Measurements from ENCODE around the gene DENND4A.
"Not testable (repeated sequence)": the region's sequence is repeated elsewhere in the genome, so short reads cannot be mapped to it uniquely, and the experiment has no call there.

Gene DENND4A

DNA sequence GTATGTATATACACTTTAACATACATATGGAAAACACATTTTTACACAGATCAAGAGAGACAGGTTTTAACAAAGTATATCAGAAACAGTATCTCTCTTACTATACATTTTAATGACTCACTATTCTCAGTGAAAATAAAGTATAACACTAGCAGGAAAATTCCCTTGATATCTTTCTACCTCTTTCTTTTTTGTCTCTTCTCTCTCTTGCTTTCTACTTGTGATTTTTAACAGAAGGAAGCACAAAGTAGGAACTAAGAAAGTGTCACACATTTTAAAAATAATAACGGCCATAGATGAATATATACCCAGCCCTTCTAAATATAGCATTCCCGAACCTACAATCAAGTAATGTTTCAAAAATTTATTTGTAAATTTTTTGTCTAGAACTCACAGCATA, 4.8 kb downstream of the DENND4A start:
- no peak for DNase-seq

DNA sequence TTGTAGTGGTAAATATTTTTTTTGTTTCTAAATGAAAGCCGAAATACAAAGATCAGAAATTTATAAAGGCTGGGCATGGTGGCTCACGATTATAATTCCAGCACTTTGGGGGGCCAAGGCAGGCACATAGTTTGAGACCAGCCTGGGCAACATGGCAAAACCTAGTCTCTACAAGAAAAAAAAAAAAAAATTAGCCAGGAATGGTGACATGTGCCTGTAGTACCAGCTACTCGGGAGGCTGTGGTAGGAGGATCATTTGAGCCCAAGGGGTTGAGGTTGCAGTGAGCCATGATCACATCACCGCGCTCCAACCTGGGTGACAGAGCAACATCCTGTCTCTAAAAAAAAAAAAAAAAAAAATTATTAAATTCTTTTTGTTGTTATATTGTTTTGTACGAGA, 6.9 kb downstream of the DENND4A start:
- no peak for DNase-seq

- DNase-seq: no peak
Observed at GRCh38 chr15:65783872-65784271, 8.2 kb downstream of the DENND4A start.

DNA sequence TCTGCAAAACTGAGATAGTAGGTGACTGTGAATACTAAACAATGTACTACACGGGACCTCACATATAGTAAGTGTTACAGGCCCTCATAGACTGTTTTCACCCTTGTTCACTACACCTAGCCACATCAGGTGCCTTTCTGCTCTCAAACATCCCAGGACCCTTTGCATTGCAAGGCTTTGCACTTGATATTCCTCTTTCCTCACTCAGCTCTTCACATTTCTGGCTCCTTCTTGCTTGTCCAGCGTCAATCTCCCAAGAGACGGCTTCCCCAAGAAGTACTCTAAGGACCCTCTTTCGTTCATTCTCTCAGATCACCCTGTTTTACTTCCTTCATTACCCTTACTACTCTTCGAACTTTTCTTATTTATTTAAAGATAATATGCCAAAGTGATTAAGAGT, 10.0 kb downstream of the DENND4A start:
- DNase-seq: no peak

- not testable (repeated sequence) for DNase-seq
Observed at GRCh38 chr15:65778701-65779100, 13.4 kb downstream of the DENND4A start.

DNA sequence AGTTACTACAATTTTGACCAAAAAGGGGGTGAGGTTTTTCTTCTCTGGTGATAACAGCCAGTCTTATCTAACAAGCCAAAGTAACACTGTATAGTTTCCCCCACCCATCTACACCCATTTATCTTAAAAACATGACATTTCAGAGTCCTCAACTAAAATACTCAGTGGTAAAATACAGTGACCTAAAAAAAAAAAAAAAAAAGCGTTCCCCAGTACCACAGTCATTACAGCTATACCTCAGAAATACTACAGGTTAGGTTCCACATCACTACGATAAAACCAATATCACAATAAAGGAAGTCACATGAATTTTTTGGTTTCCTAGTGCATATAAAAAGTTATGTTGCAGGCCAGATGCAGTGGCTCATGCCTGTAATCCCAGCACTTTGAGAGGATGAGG, 13.8 kb downstream of the DENND4A start:
- no peak for DNase-seq

GRCh38 chr15:65777843-65778242, 14.2 kb downstream of the DENND4A start:
- no peak for DNase-seq

GRCh38 chr15:65777053-65777452, 15.0 kb downstream of the DENND4A start:
- DNase-seq: no peak

DNA sequence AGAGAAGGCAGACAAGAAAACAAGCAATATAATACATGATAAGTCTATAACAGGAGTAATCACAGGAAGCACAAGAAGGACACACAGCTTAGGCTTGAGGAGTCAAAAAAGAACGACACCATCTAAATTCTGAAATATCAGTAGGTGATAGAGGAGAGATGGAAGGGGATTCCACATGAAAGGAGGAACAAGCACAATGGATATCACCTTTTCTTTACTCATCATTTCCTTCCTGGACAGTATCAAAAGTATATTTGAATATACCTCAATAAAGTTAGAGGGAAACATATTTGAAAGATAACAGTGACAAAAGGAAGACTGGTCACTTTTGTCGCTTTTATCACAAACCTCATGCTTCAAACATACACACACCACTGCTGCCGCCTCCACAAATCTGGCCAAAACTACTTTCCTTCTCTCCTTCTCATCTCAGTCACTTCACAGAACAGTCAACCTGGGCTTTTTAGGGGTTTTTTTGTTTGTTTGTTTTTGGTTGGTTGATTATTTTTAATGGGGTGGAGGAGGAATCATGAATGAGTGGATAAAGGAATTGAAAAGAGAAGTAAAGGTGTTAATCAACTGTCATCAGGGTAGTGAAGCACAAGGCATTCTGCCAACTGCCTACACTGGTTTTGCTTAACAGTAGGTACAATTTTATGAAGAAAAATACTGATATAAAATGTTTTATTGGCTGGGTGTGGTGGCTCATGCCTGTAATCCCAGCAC, 18.5 kb downstream of the DENND4A start:
- DNase-seq: no peak

GRCh38 chr15:65772930-65773329, 19.2 kb downstream of the DENND4A start:
- DNase-seq: no peak

GRCh38 chr15:65771870-65772269, 20.2 kb downstream of the DENND4A start:
- DNase-seq: no peak

DNA sequence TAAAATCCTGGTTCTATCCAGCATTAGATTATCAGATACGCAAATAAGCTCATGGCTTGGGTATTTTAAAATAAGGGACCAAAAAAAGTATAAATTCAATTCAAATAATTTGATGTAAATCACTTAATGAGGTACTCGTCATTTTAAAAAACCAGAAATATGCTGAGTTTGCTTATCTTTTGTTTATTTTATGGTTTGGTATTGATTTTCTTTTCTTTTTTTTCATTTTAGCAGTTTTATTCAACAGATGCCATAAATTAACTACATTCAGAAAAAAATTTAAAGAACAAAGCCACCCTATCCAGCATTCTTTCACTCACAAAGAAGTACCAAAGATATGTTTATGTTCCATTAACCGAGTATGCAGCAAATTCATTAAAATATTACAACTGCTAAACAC, 22.6 kb downstream of the DENND4A start:
- no peak for DNase-seq

GRCh38 chr15:65767895-65768294, 24.2 kb downstream of the DENND4A start:
- DNase-seq: no peak

DNA sequence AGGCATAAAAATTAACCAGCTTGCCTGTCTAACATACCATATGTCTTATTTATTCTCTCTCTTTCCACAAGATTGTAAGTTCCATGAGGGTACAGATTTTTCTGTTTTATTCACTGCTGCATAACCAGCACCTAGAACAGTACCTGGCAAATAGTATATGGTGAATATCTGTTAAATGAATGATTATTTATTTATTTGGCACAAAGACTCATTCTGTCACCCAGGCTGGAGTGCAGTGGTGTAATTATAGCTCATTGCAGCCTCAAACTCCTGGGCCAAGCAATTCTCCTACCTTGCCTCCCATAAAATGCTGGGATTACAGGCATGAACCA, 24.9 kb downstream of the DENND4A start:
- no peak for DNase-seq

DNA sequence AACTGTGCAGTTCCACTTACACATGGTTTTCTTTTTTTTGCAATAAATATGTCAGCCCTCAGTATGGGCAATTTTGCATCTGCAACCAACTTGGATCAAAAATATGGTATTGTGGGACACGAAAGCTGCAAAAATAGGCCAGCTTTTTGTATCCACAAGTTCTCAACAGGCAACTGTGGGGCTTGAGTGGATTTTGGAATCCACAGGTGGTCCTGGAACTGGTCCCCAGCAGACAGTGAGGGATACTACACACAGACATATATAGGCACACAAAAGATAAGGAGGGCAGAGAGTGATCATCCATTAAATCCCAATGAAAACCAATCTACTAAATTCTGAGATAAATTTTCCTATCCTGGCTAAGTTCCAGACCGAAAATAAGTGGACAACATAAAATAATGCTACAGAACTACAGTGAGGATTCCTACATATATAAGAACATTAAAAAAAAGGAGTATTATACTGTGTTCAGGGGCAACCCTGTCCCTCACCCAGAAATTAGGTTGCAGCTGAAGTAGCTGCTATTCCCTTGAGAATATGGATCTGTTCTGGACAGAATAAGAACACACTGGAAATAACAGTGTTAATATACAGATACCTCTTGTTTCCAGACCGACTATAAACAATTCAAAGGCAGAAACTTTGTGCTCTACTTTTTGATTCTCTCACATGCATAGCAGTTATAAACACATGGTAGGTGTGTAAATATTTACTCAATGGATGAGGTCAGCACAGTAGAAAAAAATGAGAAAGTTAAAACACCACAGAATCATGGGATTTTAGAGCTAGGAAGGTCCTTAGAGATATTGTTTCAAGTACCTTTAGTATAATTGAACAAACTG, 25.4 kb downstream of the DENND4A start:
- no peak for DNase-seq

DNA sequence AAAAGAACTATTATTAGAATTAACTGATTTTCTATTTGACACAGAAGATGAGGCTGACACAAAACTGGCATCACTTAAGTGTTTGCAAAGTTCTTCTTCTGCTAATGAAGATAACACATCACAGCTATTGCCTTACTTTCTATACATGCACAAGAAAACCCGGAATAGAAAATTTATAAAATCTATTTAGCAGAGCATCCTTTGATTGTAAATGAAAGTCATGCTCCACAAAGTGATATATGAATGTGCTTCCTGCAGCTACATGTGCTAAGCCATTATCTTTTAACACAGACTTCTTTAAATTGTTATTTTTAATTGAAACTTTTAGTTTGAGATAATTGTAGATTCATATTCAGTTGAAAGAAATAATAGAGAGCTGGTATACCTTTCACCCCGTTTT, 27.0 kb downstream of the DENND4A start:
- DNase-seq: no peak

DNA sequence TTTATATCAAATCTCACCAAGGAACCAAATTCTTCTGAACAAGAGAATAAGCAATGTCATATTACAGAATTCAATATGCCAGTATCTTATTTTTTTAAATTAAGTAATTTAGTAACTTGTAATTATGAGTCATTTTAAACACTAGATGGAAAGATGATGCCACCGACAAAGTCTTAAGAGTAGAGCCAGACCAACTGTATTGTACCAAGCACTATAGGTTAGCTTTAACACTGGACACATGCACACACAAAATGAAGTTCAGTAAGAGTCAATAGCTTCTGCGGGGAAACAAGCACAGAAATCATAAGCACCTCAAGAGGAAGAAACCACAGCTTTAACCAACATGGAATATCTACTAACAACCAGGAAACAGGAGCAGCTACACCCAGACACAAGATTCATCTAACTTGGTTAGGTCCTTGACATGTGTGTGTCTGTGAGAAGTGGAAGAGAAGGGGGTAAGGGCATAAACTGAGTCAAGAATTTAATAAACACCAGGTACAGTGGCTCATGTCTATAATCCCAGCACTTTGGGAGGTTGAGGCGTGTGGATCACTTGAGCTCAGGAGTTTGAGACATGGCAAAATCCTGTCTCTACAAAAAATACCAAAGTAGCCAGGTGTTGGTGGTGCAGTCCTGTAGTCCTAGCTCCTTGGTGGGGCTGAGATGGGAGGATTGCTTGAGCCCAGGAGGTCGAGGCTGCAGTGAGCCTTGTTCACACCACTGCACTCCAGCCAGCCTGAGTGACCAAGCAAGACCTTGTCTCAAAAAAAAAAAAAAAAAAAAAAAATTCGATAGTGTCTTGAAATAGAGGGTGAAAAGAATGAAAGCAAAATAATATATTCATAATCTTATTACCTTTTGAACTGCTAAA, 28.9 kb downstream of the DENND4A start:
- DNase-seq: no peak

DNA sequence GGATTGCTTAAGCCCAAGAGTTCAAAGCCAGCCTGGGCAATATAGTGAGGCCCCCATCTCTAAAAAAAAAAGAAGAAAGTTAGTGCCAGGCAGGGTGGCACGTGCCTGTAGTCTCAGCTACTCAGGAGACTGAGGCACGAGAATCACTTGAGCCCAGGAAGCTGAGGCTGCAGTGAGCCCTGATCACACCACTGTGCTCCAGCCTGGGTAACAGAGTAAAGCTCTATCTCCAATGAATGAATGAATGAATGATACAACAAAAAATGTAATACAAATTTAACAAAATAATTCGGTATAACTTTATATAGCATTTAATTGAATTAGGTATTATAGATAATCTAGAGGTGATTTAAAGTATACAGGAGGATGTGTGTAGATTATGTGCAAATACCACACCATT, 29.7 kb downstream of the DENND4A start:
- DNase-seq: no peak

GRCh38 chr15:65761210-65761926, 30.7 kb downstream of the DENND4A start:
- DNase-seq: no peak

GRCh38 chr15:65759441-65759840, 32.7 kb downstream of the DENND4A start:
- no peak for DNase-seq

- DNase-seq: no peak
Observed at GRCh38 chr15:65758242-65758641, 33.9 kb downstream of the DENND4A start.

DNA sequence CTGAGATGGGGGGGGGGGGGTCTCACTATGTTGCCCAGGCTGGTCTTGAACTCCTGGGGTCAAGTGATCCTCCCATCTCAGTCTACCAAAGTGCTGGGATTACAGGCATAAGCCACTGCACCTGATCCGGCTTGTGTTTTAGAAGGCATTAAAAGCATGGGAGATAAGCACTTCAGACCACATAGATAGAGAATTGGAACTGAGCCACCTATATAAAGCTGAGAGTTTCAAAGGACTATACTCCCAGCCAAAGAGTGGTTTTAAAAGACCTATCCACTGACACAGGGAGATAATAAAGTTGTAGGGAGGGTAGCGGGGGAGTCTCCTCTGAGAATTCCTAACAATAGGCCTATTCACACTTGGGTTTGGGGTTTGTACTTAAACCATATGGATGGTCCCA, 34.8 kb downstream of the DENND4A start:
- DNase-seq: no peak

- no peak for DNase-seq
Observed at GRCh38 chr15:65752151-65752700, 39.9 kb downstream of the DENND4A start.

All from activated CD4-positive, alpha-beta T cell treated with anti-CD3 and anti-CD28 coated beads, Interleukin-2, amount 50 U/mL, for 4 hours (primary cell).